Activated T-cell treated with anti-CD3 and anti-CD28 coated beads, Interleukin-2, amount 50 U/mL, for 4 hours (primary cell): Measurements from ENCODE around the gene SUPT16H. TPM values are rescaled to one million over a fixed set of nuclear protein-coding genes. Genes with fewer than 3 reads are reported as not detected.
"Not testable (repeated sequence)": the region's sequence is repeated elsewhere in the genome, so short reads cannot be mapped to it uniquely, and the experiment has no call there.

ENCODE experiments used
- ATAC-seq, 2 donors: fragments of 200-7000 bp; cut with Tn5 transposase; one replicate each; pipeline ENCODE4 v1.10.0; 2021
- DNase-seq: peaks from one replicate; pipeline ENCODE4 v3.0.0-alpha.2; 2020
- H3K27me3 Mint-ChIP-seq: one replicate; pipeline ENCODE4 v1.8.0; 2021; ENCODE audit warnings: low read depth, mixed read lengths
- H3K36me3 Mint-ChIP-seq: one replicate; pipeline ENCODE4 v1.8.0; 2022; ENCODE audit warnings: mixed read lengths; ENCODE audit not compliant: insufficient read depth
- H3K4me1 Mint-ChIP-seq: one replicate; pipeline ENCODE4 v1.8.0; 2021; ENCODE audit warnings: low read depth, mixed read lengths
- H3K4me3 Mint-ChIP-seq: one replicate; pipeline ENCODE4 v1.8.0; 2021; ENCODE audit warnings: mild to moderate bottlenecking, moderate library complexity, mixed read lengths
- H3K9me3 Mint-ChIP-seq: one replicate; pipeline ENCODE4 v1.8.0; 2021; ENCODE audit warnings: mixed read lengths
- total RNA-seq, 3 donors: library from RNA; stranded (reverse); gene quantifications; one replicate each; pipeline ENCODE4 v1.2.1, GENCODE V29; 2021

SUPT16H gene
- total RNA-seq, 3 donors from 2014 or later: 166 to 187 (median 173) TPM

DNA sequence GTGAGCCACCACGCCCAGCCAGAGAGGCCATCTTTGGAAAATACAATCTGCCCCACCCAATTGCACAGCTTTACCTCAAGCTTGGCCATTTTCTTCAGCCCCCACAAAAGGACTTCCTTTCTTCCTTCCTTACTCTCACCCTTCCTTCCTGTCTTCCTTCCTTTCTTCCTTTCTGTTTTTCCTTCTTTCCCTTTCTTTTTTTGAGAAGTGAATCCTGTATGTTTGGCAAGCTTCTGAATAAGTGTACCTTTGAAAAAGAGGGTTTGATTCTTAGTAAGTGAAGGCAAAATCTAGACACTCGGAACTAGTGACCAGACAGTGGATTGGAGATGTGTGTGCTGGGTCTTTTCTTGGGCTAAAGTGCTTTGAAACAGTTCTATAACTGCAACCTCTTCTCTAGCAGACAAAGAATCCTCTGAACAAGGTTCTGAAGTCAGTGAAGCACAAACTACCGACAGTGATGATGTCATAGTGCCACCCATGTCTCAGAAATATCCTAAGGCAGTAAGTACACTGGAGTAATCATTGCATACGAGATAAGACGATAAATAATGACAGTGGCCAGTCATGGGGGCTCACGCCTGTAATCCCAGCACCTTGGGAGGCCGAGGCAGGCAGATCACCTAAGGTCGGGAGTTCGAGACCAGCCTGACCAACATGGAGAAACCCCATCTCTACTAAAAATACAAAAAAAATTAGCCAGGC lies 49.5 kb downstream of the SUPT16H start:
- Mint-ChIP-seq H3K27me3 (no peaks in the 10 kb centered on the region), H3K9me3 (no peaks in the 10 kb centered on the region)

DNA sequence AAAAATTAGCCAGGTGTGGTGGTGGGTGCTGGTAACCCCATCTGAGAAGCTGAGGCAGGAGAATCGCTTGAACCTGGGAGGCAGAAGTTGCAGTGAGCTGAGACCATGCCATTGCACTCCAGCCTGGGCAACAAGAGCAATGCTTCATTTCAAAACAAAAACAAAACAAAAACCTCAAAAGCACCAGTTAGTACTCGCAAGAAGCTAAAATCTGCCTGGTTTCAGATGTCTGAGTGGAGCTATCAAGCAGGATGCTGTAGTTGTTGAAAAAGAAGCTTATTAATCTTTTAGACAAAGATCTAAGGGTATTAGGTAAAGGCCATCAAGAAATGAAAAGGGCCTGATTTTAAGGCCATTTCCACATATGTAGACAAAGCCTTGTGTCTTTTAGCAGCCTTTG lies 50.9 kb downstream of the SUPT16H start:
- Mint-ChIP-seq H3K27me3 (no peaks in the 10 kb centered on the region), H3K4me1 (no peaks in the 10 kb centered on the region), H3K4me3 (no peak overlapping the region), H3K9me3 (no peaks in the 10 kb centered on the region), H3K36me3 (no peaks in the 10 kb centered on the region)
- no peak for DNase-seq
- no peak for ATAC-seq

More for the DNA sequence above, 49.5 kb downstream of the SUPT16H start:
- Mint-ChIP-seq H3K36me3 (no peaks in the 10 kb centered on the region), H3K4me3 (no peak overlapping the region), H3K4me1 (no peaks in the 10 kb centered on the region)
- DNase-seq (no peak), ATAC-seq (no peak)

DNA sequence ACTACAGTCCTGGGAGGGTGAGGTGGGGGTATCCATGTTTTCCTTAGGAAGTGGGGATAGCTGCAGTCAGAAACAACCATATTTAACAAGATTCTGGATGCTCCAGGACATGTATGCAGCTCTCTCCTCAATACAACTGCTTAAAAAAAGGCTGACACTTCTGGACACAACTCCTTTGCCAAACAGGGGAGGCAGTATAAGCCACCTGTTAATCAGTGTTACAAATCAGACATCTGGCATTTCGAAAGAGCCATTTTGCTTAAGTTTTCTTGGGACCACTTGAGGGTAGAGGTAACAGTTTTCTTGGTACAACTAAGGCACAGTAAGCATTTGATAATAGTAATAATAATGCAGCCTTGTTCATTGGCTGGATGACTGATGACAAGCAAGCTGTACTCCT lies 56.8 kb downstream of the SUPT16H start:
- Mint-ChIP-seq H3K4me3 (no peak overlapping the region), H3K4me1 (no peaks in the 10 kb centered on the region), H3K27me3 (peaks cover 6% of the 10 kb centered on the region), H3K36me3 (no peaks in the 10 kb centered on the region), H3K9me3 (no peaks in the 10 kb centered on the region)
- ATAC-seq (no peak), DNase-seq (no peak)

DNA sequence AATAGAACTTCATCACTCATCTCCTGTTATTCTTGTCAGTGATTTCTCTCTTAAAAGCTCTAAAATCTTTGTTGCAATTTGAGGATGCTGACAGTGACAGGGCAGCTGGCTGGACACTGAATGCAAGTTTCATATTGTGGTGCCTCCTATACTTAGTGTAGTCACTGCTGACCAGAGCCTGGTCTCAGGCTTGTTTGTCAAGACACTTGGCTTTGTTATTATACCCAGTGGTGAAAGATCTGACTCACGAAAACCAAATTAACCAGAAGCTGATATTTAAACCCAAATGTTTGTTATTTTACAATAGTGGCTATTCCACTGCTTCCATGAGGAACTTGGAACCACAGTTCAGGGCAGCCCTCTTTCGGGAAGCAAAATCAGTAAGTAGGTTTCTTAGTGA lies 61.1 kb downstream of the SUPT16H start:
- H3K4me3 Mint-ChIP-seq: no peak overlapping the region
- peaks cover 10% of the 10 kb centered on the region for H3K4me1 Mint-ChIP-seq
- no peaks in the 10 kb centered on the region for H3K9me3 Mint-ChIP-seq
- ATAC-seq (no peak), DNase-seq (no peak)
- H3K27me3 Mint-ChIP-seq: peaks cover 6% of the 10 kb centered on the region
- no peaks in the 10 kb centered on the region for H3K36me3 Mint-ChIP-seq

DNA sequence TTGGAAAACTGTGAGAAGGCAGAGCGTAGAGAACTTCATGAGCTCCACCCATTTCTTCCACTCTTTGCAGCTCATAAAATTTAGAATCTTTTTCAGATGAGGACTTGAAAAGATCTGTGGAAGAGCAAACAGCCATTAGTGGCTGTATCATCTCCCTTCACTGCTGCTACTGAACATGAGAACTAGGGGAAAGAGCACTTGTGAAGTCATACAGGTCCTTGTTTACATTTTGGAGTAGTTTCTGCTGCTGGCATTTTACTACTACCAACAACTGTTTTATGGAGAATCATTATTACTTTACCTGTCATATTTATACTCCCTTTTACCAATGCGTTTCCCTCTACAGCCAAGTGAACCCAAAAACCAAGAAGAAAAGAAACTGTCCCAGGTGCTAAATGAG lies 62.9 kb downstream of the SUPT16H start:
- H3K36me3 Mint-ChIP-seq: no peaks in the 10 kb centered on the region
- DNase-seq: no peak
- H3K27me3 Mint-ChIP-seq: peaks cover 6% of the 10 kb centered on the region
- ATAC-seq: no peak
- no peaks in the 10 kb centered on the region for H3K9me3 Mint-ChIP-seq
- H3K4me3 Mint-ChIP-seq: no peak overlapping the region
- H3K4me1 Mint-ChIP-seq: peaks cover 10% of the 10 kb centered on the region

DNA sequence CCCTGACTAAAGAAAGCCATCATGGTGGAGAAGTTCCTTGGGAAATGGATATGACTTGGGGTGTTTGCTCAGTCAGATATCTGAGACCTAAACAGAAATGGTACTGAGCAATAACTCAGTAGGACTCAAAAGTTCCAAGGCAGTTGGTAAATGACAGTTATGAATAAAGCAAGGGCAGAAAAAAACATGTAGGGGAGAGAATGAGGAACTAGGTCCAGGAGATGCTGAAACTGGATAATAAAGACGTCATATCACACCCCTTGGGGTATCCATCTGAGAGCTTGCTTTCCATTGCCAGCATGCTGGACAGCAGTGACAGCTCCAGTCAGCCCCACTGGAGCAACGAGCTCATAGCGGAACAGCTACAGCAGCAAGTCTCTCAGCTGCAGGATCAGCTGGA lies 66.4 kb downstream of the SUPT16H start:
- Mint-ChIP-seq H3K4me3 (no peak overlapping the region), H3K4me1 (peaks cover 10% of the 10 kb centered on the region), H3K9me3 (no peaks in the 10 kb centered on the region), H3K27me3 (peaks cover 1% of the 10 kb centered on the region), H3K36me3 (no peaks in the 10 kb centered on the region)
- no peak for ATAC-seq
- DNase-seq: no peak

DNA sequence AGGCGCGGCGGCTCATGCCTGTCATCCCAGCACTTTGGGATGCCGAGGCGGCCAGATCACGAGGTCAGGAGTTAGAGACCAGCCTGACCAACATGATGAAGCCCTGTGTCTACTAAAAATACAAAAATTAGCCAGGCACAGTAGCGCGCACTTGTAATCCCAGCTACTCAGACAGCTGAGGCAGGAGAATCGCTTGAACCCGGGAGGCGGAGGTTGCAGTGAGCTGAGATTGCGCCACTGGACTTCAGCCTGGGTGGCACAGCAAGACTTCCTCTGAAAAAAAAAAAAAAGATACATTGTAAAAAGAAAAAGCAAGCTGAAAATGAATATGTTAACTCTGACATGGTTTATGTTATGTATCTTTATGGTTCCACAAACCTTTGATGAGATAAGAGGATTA lies 70.3 kb downstream of the SUPT16H start:
- Mint-ChIP-seq H3K27me3 (no peaks in the 10 kb centered on the region), H3K9me3 (no peaks in the 10 kb centered on the region), H3K36me3 (no peaks in the 10 kb centered on the region), H3K4me1 (peaks cover 10% of the 10 kb centered on the region), H3K4me3 (no peak overlapping the region)
- ATAC-seq (no peak), DNase-seq (no peak)

DNA sequence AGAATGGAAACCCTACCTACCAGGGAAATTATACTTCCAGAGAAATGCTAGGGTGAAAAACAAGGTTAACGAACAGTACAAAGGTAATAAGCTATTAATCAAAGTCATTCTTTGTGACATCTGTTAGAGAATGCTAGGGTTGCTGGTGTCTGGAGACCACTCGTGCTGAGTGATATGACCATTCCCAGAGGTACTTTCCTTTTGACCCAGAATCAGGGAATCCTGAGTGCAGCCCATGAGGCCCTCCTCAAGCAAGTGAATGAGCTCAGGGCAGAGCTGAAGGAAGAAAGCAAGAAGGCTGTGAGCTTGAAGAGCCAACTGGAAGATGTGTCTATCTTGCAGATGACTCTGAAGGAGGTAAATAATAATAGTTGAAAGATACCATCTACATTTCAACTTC lies 72.2 kb downstream of the SUPT16H start:
- H3K36me3 Mint-ChIP-seq: no peaks in the 10 kb centered on the region
- H3K9me3 Mint-ChIP-seq: no peaks in the 10 kb centered on the region
- no peak overlapping the region for H3K4me3 Mint-ChIP-seq
- DNase-seq (no peak), ATAC-seq (no peak)
- H3K4me1 Mint-ChIP-seq: peaks cover 23% of the 10 kb centered on the region
- no peaks in the 10 kb centered on the region for H3K27me3 Mint-ChIP-seq

DNA sequence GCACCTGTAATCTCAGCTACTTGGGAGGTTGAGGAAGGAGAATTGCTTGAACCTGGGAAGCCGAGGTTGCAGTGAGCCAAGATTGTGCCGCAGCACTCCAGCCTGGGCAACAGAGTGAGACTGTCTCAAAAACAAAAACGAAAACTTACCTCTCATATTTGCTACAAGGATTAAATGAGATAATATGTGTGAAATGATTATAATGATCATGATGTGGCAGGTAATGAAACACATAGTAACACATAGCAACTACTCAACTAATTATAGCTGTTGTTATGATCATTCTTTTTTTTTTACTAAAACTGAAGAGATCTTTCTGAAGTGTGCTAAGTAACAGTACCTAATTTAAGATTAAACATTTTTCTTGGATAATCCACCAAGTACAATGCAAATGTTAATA lies 73.9 kb downstream of the SUPT16H start:
- no peaks in the 10 kb centered on the region for H3K9me3 Mint-ChIP-seq
- no peaks in the 10 kb centered on the region for H3K36me3 Mint-ChIP-seq
- H3K4me3 Mint-ChIP-seq: no peak overlapping the region
- peaks cover 23% of the 10 kb centered on the region for H3K4me1 Mint-ChIP-seq
- ATAC-seq (no peak), DNase-seq (no peak)
- no peaks in the 10 kb centered on the region for H3K27me3 Mint-ChIP-seq

DNA sequence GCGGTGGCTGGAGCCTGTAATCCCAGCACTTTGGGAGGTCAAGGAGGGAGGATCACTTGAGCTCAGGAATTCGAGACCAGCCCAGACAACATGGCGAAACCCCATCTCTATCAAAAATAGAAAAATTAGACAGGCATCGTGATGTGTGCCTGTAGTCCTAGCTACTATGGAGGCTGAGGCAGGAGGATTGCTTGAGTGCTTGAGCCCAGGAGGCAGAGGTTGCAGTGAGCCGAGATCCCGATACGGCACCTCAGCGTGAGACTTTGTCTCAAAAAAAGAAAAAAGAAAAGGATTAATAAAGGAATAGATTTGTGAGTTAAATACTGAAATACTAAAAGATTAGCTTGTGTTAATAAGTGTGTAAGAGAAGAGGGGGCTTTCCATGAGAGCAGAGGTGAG lies 74.6 kb downstream of the SUPT16H start:
- Mint-ChIP-seq H3K4me1 (peaks cover 23% of the 10 kb centered on the region), H3K36me3 (no peaks in the 10 kb centered on the region), H3K27me3 (no peaks in the 10 kb centered on the region), H3K9me3 (no peaks in the 10 kb centered on the region), H3K4me3 (peak overlapping the region; percentile 79)
- no peak for ATAC-seq
- DNase-seq: no peak

DNA sequence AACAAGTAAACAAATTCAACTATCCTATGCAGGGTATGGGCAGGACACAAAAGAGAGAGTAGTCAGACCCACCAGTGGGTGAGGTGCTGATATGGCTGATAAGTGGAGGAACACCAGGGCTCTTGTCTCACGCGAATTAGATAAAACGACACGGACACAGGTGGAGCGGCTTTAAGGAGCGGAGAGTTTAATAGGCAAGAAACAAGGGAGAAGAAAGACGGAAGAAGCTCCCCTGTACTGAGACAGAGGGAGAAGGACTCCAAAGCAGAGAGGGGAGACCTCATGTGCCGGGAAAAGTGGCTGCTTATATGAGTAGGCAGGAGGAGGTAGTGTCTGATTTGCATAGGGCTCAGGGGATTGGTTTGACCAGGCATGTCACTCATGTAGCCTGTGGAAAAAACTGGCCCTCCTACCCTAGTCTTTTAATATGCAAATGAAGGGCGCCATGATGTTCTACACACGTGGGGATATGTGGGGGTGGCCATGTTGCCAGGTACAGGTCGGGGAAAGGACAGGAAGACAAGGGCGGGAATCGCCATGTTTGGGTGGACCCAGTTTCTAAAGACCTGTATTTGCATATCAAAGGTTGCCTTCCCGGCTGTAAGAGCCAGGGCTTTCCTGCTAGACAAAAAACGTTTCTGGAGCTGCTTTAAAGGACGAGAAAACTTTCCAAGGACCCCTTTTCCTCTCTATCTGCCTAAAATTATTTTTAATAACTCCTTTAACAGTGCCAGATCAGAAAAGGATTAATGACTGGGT lies 75.2 kb downstream of the SUPT16H start:
- no peaks in the 10 kb centered on the region for H3K36me3 Mint-ChIP-seq
- no peaks in the 10 kb centered on the region for H3K27me3 Mint-ChIP-seq
- ATAC-seq (peak; percentile 92 to 93), DNase-seq (peak; percentile 72)
- H3K4me3 Mint-ChIP-seq: peak overlapping the region; percentile 79
- H3K4me1 Mint-ChIP-seq: peaks cover 23% of the 10 kb centered on the region
- H3K9me3 Mint-ChIP-seq: no peaks in the 10 kb centered on the region

DNA sequence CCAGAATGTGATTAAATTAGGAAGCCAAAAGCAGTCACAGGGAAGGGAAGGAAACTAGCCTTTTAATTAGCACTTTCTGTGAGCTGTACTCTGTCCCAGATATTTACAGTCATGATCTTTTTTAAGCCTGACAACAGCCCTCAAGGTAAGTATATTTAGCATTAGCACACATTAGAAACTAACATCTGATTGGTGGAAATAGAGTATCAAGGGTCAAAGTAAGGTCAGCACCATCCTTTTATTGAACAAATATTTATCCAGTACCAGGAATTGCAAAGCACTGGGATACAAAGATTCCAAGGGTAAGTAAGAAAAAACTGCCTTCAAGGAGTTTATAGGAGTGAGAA lies 75.7 kb downstream of the SUPT16H start:
- DNase-seq (no peak), ATAC-seq (peak in 1 of 2 donors; percentile 1)
- Mint-ChIP-seq H3K27me3 (no peaks in the 10 kb centered on the region), H3K4me3 (peak overlapping the region; percentile 79), H3K36me3 (no peaks in the 10 kb centered on the region), H3K4me1 (peaks cover 23% of the 10 kb centered on the region), H3K9me3 (no peaks in the 10 kb centered on the region)

DNA sequence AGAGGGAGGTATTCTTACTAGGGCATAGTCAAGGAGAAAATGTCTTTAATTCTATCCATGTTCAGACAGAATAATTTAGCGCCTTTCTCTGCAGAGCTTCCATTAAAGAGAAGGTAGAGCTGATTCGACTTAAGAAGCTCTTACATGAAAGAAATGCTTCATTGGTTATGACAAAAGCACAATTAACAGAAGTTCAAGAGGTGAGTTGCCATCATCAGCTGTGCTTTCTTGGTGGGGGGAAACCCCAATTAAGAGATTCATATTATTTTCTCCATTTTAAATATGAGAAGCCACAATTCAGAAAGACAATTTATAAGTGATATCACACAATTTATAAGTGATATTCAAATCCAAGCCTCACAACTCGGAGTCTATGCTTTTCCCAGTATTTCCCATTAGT lies 76.2 kb downstream of the SUPT16H start:
- Mint-ChIP-seq H3K9me3 (no peaks in the 10 kb centered on the region), H3K4me3 (peak overlapping the region; percentile 79), H3K27me3 (no peaks in the 10 kb centered on the region), H3K36me3 (no peaks in the 10 kb centered on the region), H3K4me1 (peaks cover 23% of the 10 kb centered on the region)
- DNase-seq: no peak
- ATAC-seq: no peak

DNA sequence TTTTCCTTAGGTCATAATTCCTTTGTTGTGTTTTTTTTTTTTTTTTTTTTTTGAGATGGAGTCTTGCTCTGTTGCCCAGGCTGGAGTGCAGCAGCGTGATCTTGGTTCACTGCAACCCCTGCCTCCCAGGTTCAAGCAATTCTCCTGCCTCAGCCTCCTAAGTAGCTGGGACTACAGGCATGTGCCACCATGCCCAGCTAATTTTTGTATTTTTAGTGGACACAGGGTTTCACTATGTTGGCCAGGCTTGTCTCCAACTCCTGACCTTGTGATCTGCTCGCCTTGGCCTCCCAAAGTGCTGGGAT lies 81.0 kb downstream of the SUPT16H start:
- H3K27me3 Mint-ChIP-seq, H3K9me3 Mint-ChIP-seq, DNase-seq, ATAC-seq, H3K4me1 Mint-ChIP-seq, H3K36me3 Mint-ChIP-seq, H3K4me3 Mint-ChIP-seq: not testable (repeated sequence)

DNA sequence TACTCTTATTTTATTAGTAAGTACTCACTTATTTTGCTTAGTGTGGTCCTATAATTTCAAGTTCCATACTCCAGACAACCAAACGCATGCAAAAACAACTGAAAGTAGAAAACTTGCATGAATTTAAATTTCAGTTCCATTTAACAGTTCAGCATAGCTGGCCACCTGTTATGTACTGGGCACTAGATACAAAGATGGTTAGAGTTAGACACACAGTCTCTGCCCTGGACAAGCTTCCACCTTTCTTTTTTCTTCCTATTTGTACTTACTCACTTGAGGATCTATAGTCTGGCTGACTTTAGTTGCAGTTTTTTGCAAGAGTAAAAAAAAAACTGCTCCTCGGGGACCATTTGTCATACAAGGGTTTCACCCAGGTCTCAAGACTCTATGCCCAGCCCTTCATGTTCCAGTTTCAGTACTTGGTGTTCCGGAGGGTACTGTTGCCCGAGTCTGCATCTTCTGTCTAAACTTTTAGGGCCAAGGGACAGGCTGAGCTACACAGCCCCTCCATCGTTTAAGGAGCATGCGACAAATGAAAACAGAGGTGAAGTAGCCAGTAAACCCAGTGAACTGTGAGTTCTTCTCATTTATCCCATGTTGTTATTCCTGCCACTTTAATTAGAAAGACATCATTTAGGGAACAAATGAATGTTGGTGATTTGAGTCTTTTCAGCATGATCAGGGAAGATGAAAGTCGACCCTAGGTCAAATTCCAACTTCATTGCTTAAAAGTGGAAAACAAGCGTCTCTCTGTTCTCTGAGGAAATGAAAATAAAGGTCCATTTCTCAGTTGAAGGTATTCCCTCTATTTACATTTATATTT lies 81.6 kb downstream of the SUPT16H start:
- peaks cover 9% of the 10 kb centered on the region for H3K27me3 Mint-ChIP-seq
- H3K36me3 Mint-ChIP-seq: no peaks in the 10 kb centered on the region
- DNase-seq (no peak), ATAC-seq (no peak)
- H3K9me3 Mint-ChIP-seq: no peaks in the 10 kb centered on the region
- no peak overlapping the region for H3K4me3 Mint-ChIP-seq
- peaks cover 2% of the 10 kb centered on the region for H3K4me1 Mint-ChIP-seq
